ENCODE results near the gene C1QTNF12. TPM values are rescaled to one million over a fixed set of nuclear protein-coding genes. Genes with fewer than 3 reads are reported as not detected.

C1QTNF12 gene
- total RNA-seq, 4 donors from 2014 or later = 2.7 TPM; not detected in 3

- in situ Hi-C loops (cut with MboI; ENCODE audit: low sequenced_read_pairs in 4 of 4) (no loop called here), intact Hi-C loops (cut with DNase I; ENCODE audit: low total_unique reads) (no loop called here)
- TF ChIP-seq CTCF (IDR thresholded peaks at IDR 0.05 in 4 of 5, conservative IDR thresholded peaks at IDR 0.05 in 1 of 5) (no peak), POLR2A (IDR thresholded peaks at IDR 0.05) (no peak)
- Histone ChIP-seq H3K36me3 (no peaks in the 10 kb centered on the region), H3K27ac (no peak overlapping the region), H3K4me1 (no peaks in the 10 kb centered on the region), H3K27me3 (peaks cover 33 to 42% (median 40%) of the 10 kb centered on the region in 3 donors), H3K4me3 (no peak overlapping the region), H3K9me3 (no peaks in the 10 kb centered on the region)
- DNase-seq (no peak), ATAC-seq (no peak)
These were observed 5.5 kb downstream of the C1QTNF12 start for GRCh38 chr1:1240822-1241587.

- Histone ChIP-seq H3K27ac (no peak overlapping the region), H3K4me3 (no peak overlapping the region), H3K9me3 (no peaks in the 10 kb centered on the region), H3K4me1 (no peaks in the 10 kb centered on the region), H3K36me3 (no peaks in the 10 kb centered on the region), H3K27me3 (peaks cover 29 to 36% (median 34%) of the 10 kb centered on the region in 3 donors)
- intact Hi-C loops (cut with DNase I; ENCODE audit: low total_unique reads) = no loop called here
- ATAC-seq (no peak), DNase-seq (no peak)
- TF ChIP-seq POLR2A (IDR thresholded peaks at IDR 0.05) = no peak
- TF ChIP-seq CTCF (IDR thresholded peaks at IDR 0.05 in 4 of 5, conservative IDR thresholded peaks at IDR 0.05 in 1 of 5) = no peak
- in situ Hi-C loops (cut with MboI; ENCODE audit: low sequenced_read_pairs in 4 of 4) = no loop called here
These were observed 6.2 kb downstream of the C1QTNF12 start for GRCh38 chr1:1240348-1240732.

GRCh38 chr1:1239614-1240347 lies 6.7 kb downstream of the C1QTNF12 start:
- no peak for ATAC-seq
- no peaks in the 10 kb centered on the region for H3K36me3 ChIP-seq
- no peak overlapping the region for H3K27ac ChIP-seq
- H3K27me3 ChIP-seq = peaks cover 27 to 33% (median 32%) of the 10 kb centered on the region in 3 donors
- no peaks in the 10 kb centered on the region for H3K9me3 ChIP-seq
- in situ Hi-C loops (cut with MboI; ENCODE audit: low sequenced_read_pairs in 4 of 4) = no loop called here
- DNase-seq = no peak
- intact Hi-C loops (cut with DNase I; ENCODE audit: low total_unique reads) = no loop called here
- H3K4me1 ChIP-seq = no peaks in the 10 kb centered on the region
- no peak for TF ChIP-seq POLR2A (IDR thresholded peaks at IDR 0.05)
- no peak for TF ChIP-seq CTCF (IDR thresholded peaks at IDR 0.05 in 4 of 5, conservative IDR thresholded peaks at IDR 0.05 in 1 of 5)
- H3K4me3 ChIP-seq = no peak overlapping the region

GRCh38 chr1:1239227-1239613 lies 7.3 kb downstream of the C1QTNF12 start:
- peaks cover 27 to 33% (median 32%) of the 10 kb centered on the region in 3 donors for H3K27me3 ChIP-seq
- H3K27ac ChIP-seq = no peak overlapping the region
- in situ Hi-C loops (cut with MboI; ENCODE audit: low sequenced_read_pairs in 4 of 4) (no loop called here), intact Hi-C loops (cut with DNase I; ENCODE audit: low total_unique reads) (no loop called here)
- TF ChIP-seq POLR2A (IDR thresholded peaks at IDR 0.05) (no peak), CTCF (IDR thresholded peaks at IDR 0.05 in 4 of 5, conservative IDR thresholded peaks at IDR 0.05 in 1 of 5) (no peak)
- ATAC-seq (no peak), DNase-seq (no peak)
- H3K36me3 ChIP-seq = no peaks in the 10 kb centered on the region
- no peaks in the 10 kb centered on the region for H3K9me3 ChIP-seq
- H3K4me1 ChIP-seq = no peaks in the 10 kb centered on the region
- no peak overlapping the region for H3K4me3 ChIP-seq
